WERI-Rb-1 (cell line): ENCODE results near the gene EPO.

Source experiments
- DNase-seq: peaks from one replicate; pipeline ENCODE4 v3.0.0-alpha.2; 2020
- H3K27ac ChIP-seq: fragments of 250-450 bp; sonication (Bioruptor Pico); 2 replicates; pipeline ENCODE4 v1.5.1; 2020; ENCODE audit warnings: mild to moderate bottlenecking, moderate library complexity
- H3K27me3 ChIP-seq: fragments of 250-450 bp; sonication (Bioruptor Pico); 2 replicates; pipeline ENCODE4 v1.5.1; 2021; ENCODE audit warnings: mild to moderate bottlenecking, low read depth, moderate library complexity; ENCODE audit not compliant: insufficient read depth, severe bottlenecking
- H3K36me3 ChIP-seq: fragments of 250-450 bp; sonication (Bioruptor Pico); 2 replicates; pipeline ENCODE4 v1.5.1; 2020; ENCODE audit warnings: mild to moderate bottlenecking, moderate library complexity
- H3K4me3 ChIP-seq: 2 replicates; pipeline ENCODE4 v1.5.1; 2011; ENCODE audit warnings: low read depth, mild to moderate bottlenecking, control low read depth, low read length
- H3K9me3 ChIP-seq: fragments of 250-450 bp; sonication (Bioruptor Pico); 2 replicates; pipeline ENCODE4 v1.5.1; 2021; ENCODE audit warnings: mild to moderate bottlenecking, moderate library complexity; ENCODE audit not compliant: severe bottlenecking
- TF ChIP-seq, protein P1 (sequence below): IDR thresholded peaks from 2 replicates; pipeline ENCODE4 v1.5.1; 2011; ENCODE audit warnings: low read depth, mild to moderate bottlenecking, control low read depth, inconsistent platforms, low read length

The EPO gene

DNA sequence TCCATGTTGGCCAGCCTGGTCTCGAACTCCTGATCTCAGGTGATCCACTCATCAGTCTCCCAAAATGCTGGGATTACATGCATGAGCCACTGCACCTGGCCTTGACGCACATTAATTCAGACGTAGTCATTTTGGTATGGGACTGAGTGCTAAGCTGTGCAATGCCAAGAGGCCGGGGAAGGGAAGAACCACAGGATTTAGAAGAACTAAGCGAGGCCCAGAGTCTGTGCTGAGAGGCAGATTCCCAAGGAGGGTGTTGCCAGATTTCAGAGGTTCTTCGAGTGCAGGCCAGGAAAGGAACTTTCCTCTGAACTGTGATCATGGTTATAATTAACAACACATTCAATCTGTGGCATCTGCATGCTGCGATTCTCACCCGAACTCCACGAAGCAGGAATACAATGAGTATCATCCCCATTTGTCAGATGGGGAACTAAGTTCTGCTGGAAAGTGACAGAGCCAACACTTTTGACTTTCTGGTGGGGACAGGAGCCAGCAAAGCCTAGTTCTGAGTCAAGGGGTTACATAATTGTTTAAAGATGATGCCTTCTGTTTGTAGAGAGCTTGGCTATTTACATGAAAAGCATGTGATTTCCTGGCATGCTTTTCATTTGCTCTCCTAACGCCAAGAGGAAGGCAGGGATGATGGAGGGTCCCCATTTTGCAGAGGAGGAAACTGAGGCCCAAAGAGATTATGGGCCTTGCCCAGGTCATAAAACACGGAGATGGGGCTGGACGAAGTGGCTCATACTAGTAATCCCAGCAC, 6.9 kb downstream of the EPO start:
- peaks cover 68% of the 10 kb centered on the region for H3K27me3 ChIP-seq
- no peak overlapping the region for H3K27ac ChIP-seq
- no peak for DNase-seq
- TF ChIP-seq, protein P1, sequence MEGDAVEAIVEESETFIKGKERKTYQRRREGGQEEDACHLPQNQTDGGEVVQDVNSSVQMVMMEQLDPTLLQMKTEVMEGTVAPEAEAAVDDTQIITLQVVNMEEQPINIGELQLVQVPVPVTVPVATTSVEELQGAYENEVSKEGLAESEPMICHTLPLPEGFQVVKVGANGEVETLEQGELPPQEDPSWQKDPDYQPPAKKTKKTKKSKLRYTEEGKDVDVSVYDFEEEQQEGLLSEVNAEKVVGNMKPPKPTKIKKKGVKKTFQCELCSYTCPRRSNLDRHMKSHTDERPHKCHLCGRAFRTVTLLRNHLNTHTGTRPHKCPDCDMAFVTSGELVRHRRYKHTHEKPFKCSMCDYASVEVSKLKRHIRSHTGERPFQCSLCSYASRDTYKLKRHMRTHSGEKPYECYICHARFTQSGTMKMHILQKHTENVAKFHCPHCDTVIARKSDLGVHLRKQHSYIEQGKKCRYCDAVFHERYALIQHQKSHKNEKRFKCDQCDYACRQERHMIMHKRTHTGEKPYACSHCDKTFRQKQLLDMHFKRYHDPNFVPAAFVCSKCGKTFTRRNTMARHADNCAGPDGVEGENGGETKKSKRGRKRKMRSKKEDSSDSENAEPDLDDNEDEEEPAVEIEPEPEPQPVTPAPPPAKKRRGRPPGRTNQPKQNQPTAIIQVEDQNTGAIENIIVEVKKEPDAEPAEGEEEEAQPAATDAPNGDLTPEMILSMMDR: no peak
- H3K9me3 ChIP-seq: no peaks in the 10 kb centered on the region
- no peaks in the 10 kb centered on the region for H3K36me3 ChIP-seq
- no peak overlapping the region for H3K4me3 ChIP-seq

DNA sequence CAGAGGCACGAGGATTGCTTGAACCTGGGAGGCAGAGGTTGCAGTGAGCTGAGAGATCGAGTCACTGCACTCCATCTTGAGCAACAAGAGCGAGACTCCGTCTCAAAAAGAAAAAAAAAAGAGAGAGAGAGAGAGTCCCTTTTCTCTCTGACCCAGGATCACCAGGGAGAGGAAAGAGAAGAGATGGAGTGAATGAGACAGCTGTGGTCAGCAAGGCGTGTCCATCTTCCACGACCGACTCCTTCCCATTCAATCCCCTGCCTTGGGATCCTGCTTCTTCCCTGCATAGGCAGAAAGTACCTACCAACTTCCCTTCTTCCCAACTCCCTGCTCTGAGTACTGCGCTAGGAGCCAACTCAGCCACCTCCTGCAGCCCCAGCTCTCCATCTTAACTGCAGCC, 7.9 kb downstream of the EPO start:
- TF ChIP-seq, protein P1: no peak
- Histone ChIP-seq H3K9me3 (no peaks in the 10 kb centered on the region), H3K36me3 (no peaks in the 10 kb centered on the region), H3K4me3 (no peak overlapping the region), H3K27me3 (peaks cover 58% of the 10 kb centered on the region), H3K27ac (no peak overlapping the region)
- no peak for DNase-seq

DNA sequence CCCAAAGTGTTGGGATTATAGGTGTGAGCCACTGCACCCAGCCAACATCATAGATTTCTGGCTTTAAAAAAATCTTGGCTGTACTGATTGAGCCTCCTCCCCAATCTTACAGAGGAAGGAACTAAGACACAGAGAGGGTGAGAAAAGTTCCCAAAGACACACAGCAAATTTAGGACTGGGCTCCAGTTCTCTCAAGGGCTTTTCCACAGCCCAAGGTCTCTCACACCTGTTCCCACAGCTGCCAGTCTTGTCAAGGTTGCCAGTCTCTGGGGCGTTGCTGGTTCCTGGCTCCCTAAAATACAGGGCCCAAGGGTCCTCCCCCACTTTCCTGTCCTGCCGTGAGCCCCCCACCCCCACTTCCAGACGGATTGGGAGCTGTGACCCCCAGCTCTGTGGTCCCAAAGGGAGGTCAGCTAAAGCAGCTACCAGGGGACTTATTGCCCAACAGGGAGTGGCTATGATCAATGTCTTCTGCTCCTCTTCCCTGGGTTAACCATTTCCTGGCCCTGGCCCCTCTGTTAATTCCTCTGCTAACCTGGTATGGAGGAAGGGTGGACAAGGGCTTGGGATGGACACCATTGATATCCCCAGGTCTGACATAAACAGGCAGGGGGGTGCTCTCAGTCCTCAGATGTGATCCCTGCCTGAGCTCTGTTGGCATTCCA, 10.0 kb downstream of the EPO start:
- H3K27me3 ChIP-seq: peaks cover 39% of the 10 kb centered on the region
- TF ChIP-seq, protein P1: no peak
- H3K9me3 ChIP-seq: no peaks in the 10 kb centered on the region

DNA sequence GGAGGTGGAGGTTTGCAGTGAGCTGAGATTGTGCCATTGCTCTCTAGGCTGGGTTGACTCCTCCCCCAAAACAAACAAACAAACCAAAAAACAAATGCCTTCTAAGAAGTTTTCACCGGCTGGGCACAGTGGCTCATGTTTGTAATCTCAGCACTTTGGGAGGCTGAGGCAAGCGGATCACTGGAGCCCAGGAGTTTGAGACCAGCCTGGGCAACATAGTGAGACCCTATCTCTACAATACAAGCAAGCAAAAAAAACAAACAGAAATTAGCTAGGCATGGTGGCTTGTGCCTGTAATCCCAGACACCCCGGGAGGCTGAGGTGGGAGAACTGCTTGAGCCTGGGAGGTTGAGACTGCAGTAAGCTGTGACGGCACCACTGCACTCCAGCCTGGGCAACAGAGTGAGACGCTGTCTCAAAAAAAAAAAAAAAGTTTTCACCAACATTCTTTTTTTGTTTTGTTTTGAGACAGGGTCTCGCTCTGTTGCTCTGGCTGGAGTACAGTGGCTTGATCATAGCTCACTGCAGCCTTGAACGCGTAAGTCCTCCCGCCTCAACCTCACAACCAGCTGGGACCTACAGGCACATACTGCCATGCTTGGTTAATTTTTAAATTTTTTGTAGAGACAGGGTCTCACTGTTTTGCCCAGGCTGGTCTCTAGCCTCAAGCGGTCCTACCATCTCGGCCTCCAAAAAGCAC, 11.8 kb downstream of the EPO start:
- Histone ChIP-seq H3K27ac (no peak overlapping the region), H3K9me3 (no peaks in the 10 kb centered on the region), H3K27me3 (peaks cover 29% of the 10 kb centered on the region), H3K4me3 (no peak overlapping the region), H3K36me3 (no peaks in the 10 kb centered on the region)
- TF ChIP-seq, protein P1: no peak
- no peak for DNase-seq

More for the DNA sequence above, 10.0 kb downstream of the EPO start:
- no peak overlapping the region for H3K27ac ChIP-seq
- no peaks in the 10 kb centered on the region for H3K36me3 ChIP-seq
- DNase-seq: no peak
- H3K4me3 ChIP-seq: no peak overlapping the region

DNA sequence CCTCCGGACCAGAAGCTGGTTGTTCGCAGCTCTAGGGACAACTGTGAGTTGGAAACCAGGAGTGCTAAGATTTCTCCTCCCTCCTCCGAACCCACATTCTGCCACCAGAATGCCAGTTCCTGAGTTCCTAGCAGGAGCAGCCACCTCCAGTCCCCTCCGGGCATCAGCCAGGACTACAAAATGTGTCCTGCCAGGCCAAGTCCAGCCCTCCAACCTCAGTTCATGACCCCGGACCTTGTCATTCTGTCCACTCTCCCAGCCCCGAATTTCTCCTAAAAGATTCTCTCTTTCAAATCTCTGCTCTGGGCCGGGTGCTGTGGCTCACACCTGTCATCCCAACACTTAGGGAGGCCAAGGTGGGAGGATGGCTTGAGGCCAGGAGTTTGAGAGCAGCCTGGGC, 15.5 kb downstream of the EPO start:
- no peak overlapping the region for H3K27ac ChIP-seq
- TF ChIP-seq, protein P1: no peak
- H3K27me3 ChIP-seq: peaks cover 5% of the 10 kb centered on the region
- no peak overlapping the region for H3K4me3 ChIP-seq
- H3K36me3 ChIP-seq: no peaks in the 10 kb centered on the region
- DNase-seq: no peak
- no peaks in the 10 kb centered on the region for H3K9me3 ChIP-seq
